HG02678 (cell line): ENCODE measurements around the gene HSPG2.

ENCODE experiments used
- ATAC-seq: cut with Tn5 transposase; IDR thresholded peaks from one replicate; pipeline ENCODE4 v1.9.1; 2021; ENCODE audit warnings: mild to moderate bottlenecking, moderate library complexity; ENCODE audit not compliant: unreplicated experiment

The HSPG2 gene

GRCh38 chr1:21884456-21885235, 52.5 kb downstream of the HSPG2 start:
- ATAC-seq = no peak

- ATAC-seq = no peak
Measured at GRCh38 chr1:21882721-21883415, 54.2 kb downstream of the HSPG2 start.

DNA sequence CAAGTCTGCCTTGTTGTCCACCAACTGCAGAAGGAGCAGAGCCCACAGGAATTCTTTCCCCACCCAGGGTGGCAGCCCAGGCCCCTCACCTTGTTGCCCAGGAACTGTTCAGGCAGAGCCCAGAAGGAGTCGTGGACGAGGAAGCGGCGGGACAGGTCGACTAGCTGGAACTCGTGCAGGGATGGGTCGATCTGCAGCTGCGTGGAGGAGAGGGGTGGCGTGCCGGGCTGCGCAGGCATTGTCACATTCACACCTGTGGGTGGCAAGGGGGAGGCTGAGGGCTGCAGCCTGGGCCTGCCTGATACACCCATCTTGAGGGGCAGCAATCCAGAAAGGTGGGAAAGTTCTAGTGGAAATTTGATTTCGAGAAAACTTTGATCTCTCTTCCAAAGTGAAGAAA, 55.9 kb downstream of the HSPG2 start:
- no peak for ATAC-seq

GRCh38 chr1:21880619-21880970, 56.5 kb downstream of the HSPG2 start:
- ATAC-seq = no peak

DNA sequence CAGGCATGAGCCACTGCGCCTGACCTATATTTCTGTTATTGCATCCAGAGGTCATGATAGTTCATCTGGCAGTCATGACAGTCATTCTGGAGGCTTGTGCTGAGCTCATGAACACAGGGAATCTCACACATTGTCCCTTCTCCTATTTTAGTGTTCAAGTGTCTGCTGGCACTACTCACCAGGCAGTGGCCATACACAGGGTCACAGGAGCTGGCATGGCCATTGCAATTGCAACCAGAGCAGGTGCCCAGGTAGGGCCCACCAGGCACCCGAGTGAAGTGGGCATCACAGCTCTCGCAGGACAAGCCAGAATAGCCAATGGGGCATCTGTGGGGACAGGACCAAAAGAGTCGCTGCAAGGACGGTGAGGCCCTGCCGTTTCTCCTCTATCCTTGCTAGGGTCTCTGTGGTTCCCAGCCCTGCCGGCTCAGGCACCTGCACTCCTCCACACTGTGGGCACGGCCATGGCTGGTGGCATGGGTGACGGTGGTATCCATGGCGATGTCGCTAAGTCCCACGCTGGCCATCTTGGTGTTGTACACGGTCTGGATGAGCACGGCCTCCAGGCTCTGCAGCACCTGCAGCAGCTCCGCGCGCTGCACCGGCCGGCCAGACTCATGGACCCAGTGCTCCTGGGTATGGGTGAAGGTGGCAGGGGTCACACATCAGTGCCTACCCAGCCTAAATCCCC, 57.0 kb downstream of the HSPG2 start:
- ATAC-seq = no peak

GRCh38 chr1:21878840-21879478, 58.2 kb downstream of the HSPG2 start:
- ATAC-seq = no peak

DNA sequence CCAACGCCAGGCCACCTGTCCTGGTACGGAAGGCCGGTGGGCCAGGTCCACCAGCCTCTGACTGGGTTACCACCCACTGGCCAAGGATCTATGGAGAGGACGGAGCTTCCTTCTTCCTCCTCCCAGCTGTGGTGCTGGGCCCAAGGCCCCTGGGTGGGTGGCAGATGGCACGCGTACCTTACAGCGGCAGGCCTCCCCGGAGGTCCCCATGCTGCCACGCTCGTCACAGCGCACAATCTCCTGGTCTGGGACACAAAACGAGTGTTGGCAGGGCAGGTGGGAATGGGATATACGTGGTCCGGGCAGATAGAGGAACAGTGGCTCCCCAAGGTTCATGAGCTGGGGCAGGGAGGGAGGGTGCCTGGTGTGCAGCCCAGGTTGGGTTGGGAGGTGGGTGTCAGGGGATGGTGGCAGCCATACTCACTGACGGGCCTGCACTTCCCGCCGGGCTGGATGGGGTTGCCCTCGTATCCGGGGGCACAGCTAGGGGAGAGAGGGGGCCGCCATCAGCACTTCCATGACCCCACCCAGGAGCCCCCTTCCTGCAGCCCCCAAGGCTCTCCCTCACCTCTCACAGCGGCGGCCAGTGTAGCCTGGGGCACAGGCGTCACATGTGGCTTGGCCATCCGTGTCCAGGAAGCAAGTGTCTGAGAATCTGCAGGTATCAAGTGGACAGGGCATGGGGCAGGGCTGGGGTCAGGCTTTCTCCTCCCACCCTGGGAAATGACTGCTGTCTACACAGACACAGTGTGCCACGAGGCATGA, 58.9 kb downstream of the HSPG2 start:
- no peak for ATAC-seq

GRCh38 chr1:21876267-21876666, 60.8 kb downstream of the HSPG2 start:
- ATAC-seq = no peak

DNA sequence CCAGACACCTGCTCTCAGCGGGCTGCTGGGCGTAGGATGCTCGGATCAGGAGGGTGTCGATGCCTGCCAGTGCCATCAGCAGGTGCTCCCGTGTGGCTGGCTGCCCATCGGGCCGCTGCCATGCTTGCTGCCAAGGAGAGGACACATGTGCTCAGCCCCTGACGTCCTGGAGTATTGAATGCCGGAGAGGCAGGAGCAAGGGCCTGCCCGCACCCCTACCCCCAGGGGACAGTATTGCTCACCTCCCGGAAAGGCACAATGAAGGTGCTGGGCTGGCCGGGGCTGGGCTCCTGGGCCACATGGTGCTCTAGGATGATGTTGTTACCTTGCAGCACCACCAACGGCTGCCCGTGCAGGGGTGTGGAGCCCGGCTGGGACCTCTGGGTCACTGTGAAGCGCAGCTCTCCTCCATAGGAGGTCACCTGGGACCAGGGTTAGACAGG, 61.5 kb downstream of the HSPG2 start:
- no peak for ATAC-seq

GRCh38 chr1:21874778-21875547, 62.1 kb downstream of the HSPG2 start:
- ATAC-seq = no peak

DNA sequence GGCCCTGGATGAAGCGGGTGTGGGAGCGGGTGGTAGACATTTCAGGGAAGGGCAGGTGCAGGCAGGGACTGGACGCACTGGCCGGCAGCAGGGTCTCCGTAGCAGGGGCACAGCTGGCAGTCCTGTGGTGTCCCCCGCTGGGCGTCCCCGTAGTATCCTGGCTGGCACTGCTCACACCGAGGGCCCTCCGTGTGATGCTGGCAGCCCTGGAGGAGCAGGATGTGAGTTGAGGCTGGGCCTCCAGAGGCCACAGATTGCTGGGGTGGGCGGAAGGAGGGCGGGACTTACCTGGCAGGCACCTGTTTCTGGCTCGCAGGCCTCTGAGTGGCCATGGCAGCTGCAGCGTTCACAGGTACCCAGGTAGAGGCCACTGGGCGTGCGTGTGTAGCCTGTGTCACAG, 62.8 kb downstream of the HSPG2 start:
- ATAC-seq = no peak

DNA sequence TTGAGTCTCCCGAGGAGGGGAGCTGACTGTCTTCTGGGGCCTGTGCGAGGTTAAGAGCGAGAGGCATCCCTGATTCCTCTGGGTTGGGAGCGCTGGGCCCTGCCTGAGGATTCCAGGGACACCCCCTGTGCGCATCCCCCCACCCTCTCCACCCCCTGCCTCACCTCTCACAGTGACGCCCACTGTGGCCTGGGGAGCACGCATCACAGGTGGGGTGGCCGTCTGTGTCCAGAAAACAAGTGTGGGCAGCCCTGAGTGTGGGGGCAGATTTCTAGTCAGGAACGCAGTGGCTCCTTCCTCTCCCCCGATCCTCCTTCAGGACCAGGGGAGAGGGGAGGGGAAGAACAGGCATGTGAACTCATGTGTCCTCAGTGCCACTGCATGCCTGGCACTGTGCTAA, 63.3 kb downstream of the HSPG2 start:
- ATAC-seq = no peak

DNA sequence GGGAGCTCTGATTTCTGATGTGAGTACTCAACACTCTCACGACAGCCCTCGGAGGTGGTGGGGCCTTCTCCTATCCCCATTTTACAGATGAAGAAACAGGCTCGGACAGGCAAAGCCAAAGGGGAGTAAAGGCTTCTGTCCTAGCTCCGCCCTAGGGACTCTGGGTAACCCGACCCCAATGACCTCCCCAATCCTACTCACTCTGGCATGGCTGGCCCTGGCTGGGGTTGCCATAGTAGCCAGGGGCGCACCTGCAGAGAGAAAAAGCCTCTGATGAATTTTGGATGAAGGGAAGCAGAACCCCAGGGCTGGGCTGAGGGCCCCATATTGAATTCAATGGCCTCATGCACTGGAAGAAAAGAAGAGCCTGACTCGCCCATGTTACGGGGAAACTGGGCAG, 63.9 kb downstream of the HSPG2 start:
- ATAC-seq = no peak

GRCh38 chr1:21872445-21873079, 64.5 kb downstream of the HSPG2 start:
- ATAC-seq = no peak

DNA sequence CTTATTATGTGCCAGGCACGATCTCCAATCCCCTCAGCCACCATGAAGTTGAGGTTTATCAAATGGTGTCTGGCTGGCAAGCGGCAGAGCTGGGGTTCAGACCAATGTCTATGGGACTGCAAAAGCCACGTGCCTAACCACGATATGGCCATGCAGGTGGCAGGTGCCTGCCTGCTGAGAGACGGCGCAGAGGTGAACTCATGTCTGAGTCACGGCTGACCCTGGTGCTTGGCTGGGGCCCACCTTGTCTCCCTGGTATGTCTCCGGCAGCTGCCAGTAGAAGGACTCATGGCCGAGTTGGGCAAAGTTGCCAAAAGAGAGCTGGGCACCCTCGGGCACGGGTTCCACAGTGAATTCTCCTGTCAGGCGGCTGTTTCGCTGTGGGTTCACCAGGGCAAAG, 65.2 kb downstream of the HSPG2 start:
- no peak for ATAC-seq

- no peak for ATAC-seq
Measured at GRCh38 chr1:21870611-21871010, 66.5 kb downstream of the HSPG2 start.

DNA sequence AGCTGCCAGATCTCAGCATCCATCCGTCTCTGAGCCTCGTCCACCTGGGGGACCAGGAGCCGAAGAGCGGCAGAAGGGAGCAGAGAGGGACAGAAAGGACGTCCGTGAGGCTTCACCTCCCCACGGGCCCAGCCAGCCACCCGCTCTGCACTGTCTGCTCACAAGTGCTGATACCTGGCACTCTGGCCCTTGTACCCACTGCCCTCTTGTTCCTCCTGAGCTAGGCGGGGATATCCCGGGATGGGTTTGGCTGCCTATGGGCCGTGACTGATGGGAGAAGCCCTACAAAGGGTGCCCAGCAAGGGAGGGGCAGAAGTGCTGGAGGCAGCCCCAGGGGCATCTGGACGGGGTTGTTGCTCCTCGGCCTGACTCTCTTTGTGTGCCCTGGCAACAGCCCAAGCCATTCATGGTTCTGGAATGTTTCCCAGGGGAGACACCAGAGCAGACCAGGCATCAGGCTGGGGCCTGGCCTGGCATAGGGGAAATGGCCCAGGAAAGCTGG, 67.4 kb downstream of the HSPG2 start:
- ATAC-seq = no peak

GRCh38 chr1:21868941-21869454, 68.1 kb downstream of the HSPG2 start:
- no peak for ATAC-seq

GRCh38 chr1:21868482-21868881, 68.6 kb downstream of the HSPG2 start:
- ATAC-seq = no peak
